Suprapubic skin (tissue), 4 donors: ENCODE measurements around the gene INTS6. TPM values are rescaled to one million over a fixed set of nuclear protein-coding genes. Genes with fewer than 3 reads are reported as not detected.

ENCODE experiments used
- DNase-seq, 2 donors: peaks; one replicate each; pipeline ENCODE4 v3.0.0-alpha.2; 2019; ENCODE audit warnings: low spot score in 2 of 2
- H3K27ac ChIP-seq: fragments of 200-600 bp; sonication (generic); one replicate; pipeline ENCODE4 v1.5.1; 2019
- H3K27me3 ChIP-seq: fragments of 200-600 bp; sonication (generic); one replicate; pipeline ENCODE4 v1.5.1; 2019
- H3K36me3 ChIP-seq: fragments of 200-600 bp; sonication (generic); one replicate; pipeline ENCODE4 v1.5.1; 2019
- H3K4me1 ChIP-seq: fragments of 200-600 bp; sonication (generic); one replicate; pipeline ENCODE4 v1.5.1; 2019
- H3K4me3 ChIP-seq: fragments of 200-600 bp; sonication (generic); one replicate; pipeline ENCODE4 v1.5.1; 2019; ENCODE audit warnings: mild to moderate bottlenecking
- H3K9me3 ChIP-seq: fragments of 200-600 bp; sonication (generic); one replicate; pipeline ENCODE4 v1.5.1; 2019
- EP300 ChIP-seq: sonication (generic); formaldehyde crosslinking; IDR thresholded peaks from one replicate; pipeline ENCODE4 v1.6.1; 2017; ENCODE audit warnings: antibody characterized with exemption
- POLR2A ChIP-seq, 2 donors: fragments of 450-650 bp; IDR thresholded peaks; one replicate each; pipeline ENCODE4 v1.6.1; 2017; ENCODE audit warnings: antibody characterized with exemption in 2 of 2, mild to moderate bottlenecking in 2 of 2, moderate library complexity in 2 of 2
- POLR2AphosphoS5 ChIP-seq, 3 donors: sonication (generic); formaldehyde crosslinking; IDR thresholded peaks; one replicate each; pipeline ENCODE4 v1.6.1; 2017; ENCODE audit warnings: antibody characterized with exemption in 3 of 3
- WGBS: methylation state at CpG from one replicate; pipeline ENCODE4 v1.1.5; 2018; 5-methylcytosine and 5-hydroxymethylcytosine counted together
- total RNA-seq, 4 donors: library from RNA; depleted of rRNA; stranded (reverse); fragments of >200 nt; gene quantifications; one replicate each; pipeline ENCODE4 v1.1.0, GENCODE V29; 2016
- TF ChIP-seq, protein P1 (sequence below), 2 donors: fragments of 200-600 bp in 1 of 2; fragments of 450-650 bp in 1 of 2; sonication (generic) in 1 of 2; IDR thresholded peaks; one replicate each; pipeline ENCODE4 v1.5.1; 2016 to 2019; ENCODE audit warnings: antibody characterized with exemption in 2 of 2, mild to moderate bottlenecking in 1 of 2, moderate library complexity in 1 of 2

Gene INTS6
- total RNA-seq, 4 donors from 2014 or later, result 30.7 to 48.5 (median 41.5) TPM

DNA sequence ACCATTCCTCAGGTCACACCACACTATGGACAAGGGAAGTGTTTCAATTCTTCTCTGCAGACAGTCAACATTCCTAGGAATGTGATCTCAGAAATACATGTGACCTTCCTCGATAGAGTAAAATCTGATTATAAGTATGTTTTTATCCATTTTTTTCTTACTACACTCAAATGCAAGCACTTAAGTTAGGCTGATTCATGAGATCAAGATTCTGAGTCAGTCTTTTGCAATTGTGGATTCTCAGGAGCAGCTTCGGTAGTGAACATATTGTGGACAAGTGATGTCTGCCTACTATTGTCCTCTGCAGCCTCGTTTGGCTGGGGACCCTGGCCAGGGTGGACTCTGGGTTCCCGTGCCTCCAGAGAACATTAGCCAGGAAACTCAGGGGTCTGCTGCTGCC is 110.1 kb downstream of the INTS6 start:
- Histone ChIP-seq H3K27me3 (no peaks in the 10 kb centered on the region), H3K36me3 (no peaks in the 10 kb centered on the region), H3K4me1 (no peaks in the 10 kb centered on the region), H3K27ac (no peak overlapping the region), H3K4me3 (no peak overlapping the region), H3K9me3 (no peaks in the 10 kb centered on the region)
- TF ChIP-seq EP300 (no peak), POLR2A (IDR thresholded peaks at IDR 0.05) (no peak)
- DNase-seq, result no peak
- 71% methylated on average over 4 of the region's 4 CpGs for WGBS

DNA sequence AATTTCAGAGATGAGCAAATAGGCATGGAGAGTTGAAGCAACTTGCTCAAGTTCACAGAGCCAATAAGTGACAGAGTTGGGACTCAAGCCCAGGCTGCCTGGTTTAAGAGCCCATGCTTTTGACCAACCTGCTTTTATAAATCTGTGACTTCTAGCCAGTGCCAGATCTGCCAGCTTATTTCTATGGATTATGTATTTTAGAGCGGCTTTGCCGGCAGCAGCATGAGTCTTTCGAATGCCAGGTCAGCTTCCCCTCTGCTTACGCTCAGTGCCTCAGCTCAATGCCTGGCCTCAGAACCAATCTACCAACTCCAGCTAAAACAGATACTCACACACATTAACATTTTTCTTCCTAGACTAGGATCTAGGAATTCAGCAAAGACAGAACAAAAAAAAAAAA is 111.0 kb downstream of the INTS6 start:
- 98% methylated on average over 4 of the region's 4 CpGs for WGBS

DNA sequence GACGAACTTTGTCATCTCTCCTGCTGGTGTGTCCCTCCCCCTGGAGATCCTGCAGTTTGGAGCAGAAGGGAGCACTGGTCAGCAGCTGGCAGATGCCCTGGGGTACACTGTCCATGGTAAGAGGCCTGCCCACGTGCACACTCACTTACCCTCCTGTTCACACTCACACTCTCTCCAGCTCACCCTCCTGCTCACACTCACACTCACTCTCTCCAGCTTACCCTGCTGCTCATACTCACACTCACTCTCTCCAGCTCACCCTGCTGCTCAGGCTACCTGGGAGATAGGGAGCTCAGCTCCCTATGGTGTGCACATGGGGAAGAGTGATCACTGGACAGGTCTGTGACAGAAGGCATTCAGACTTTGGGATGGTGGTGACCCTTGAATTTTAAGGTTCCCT is 111.6 kb downstream of the INTS6 start:
- H3K4me1 ChIP-seq, result no peaks in the 10 kb centered on the region
- 90% methylated on average over 2 of the region's 2 CpGs for WGBS
- no peak for TF ChIP-seq POLR2AphosphoS5 (IDR thresholded peaks at IDR 0.05)
- TF ChIP-seq, protein P1, sequence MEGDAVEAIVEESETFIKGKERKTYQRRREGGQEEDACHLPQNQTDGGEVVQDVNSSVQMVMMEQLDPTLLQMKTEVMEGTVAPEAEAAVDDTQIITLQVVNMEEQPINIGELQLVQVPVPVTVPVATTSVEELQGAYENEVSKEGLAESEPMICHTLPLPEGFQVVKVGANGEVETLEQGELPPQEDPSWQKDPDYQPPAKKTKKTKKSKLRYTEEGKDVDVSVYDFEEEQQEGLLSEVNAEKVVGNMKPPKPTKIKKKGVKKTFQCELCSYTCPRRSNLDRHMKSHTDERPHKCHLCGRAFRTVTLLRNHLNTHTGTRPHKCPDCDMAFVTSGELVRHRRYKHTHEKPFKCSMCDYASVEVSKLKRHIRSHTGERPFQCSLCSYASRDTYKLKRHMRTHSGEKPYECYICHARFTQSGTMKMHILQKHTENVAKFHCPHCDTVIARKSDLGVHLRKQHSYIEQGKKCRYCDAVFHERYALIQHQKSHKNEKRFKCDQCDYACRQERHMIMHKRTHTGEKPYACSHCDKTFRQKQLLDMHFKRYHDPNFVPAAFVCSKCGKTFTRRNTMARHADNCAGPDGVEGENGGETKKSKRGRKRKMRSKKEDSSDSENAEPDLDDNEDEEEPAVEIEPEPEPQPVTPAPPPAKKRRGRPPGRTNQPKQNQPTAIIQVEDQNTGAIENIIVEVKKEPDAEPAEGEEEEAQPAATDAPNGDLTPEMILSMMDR (IDR thresholded peaks at IDR 0.05), result no peak
- no peak for TF ChIP-seq POLR2A (IDR thresholded peaks at IDR 0.05)
- TF ChIP-seq EP300, result no peak
- H3K9me3 ChIP-seq, result no peaks in the 10 kb centered on the region
- H3K27me3 ChIP-seq, result no peaks in the 10 kb centered on the region
- no peak overlapping the region for H3K4me3 ChIP-seq
- DNase-seq, result no peak
- H3K27ac ChIP-seq, result no peak overlapping the region
- no peaks in the 10 kb centered on the region for H3K36me3 ChIP-seq

More for the DNA sequence above, 111.0 kb downstream of the INTS6 start:
- no peak overlapping the region for H3K4me3 ChIP-seq
- no peak overlapping the region for H3K27ac ChIP-seq
- H3K9me3 ChIP-seq, result no peaks in the 10 kb centered on the region
- H3K36me3 ChIP-seq, result no peaks in the 10 kb centered on the region
- no peaks in the 10 kb centered on the region for H3K27me3 ChIP-seq
- TF ChIP-seq POLR2A (IDR thresholded peaks at IDR 0.05) (no peak), POLR2AphosphoS5 (IDR thresholded peaks at IDR 0.05) (no peak), EP300 (no peak)
- TF ChIP-seq, protein P1 (IDR thresholded peaks at IDR 0.05), result no peak
- no peak for DNase-seq
- H3K4me1 ChIP-seq, result no peaks in the 10 kb centered on the region

DNA sequence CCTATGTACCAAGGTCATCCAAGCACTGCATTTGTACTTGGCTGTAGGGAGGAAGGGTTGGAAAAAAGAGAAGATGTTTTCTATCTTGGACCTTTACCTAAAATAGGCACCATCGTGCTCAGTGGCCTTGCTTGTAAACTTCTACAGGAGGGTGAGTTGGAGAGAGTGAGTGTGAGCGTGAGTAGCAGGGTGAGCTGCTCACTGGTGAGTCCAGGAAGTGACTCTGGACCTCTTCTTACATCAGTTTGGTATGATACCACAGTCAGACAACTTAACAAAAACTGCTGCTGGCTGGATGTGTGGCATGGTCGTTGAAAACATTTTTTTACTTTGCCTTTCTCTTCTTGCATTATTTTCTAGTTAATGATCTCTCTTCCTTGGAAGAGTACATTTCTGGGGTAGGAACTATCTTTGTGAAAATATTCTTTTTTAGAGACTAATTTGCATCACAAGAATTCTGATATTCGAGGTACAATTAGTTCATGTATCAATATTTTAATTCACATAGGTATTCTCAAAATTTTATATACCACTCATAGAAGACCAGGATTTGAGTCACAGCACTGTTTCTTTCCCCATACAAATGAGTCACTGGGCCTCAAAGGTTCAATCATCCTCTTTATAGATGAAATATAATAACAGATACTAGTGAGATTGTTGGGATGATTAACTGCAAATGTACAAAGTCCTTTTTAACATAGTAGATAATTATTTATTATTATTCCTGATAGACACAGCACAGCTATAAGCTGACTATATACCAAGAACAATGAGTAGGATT is 112.7 kb downstream of the INTS6 start:
- H3K9me3 ChIP-seq, result no peaks in the 10 kb centered on the region
- TF ChIP-seq POLR2A (IDR thresholded peaks at IDR 0.05), result no peak
- TF ChIP-seq POLR2AphosphoS5 (IDR thresholded peaks at IDR 0.05), result no peak
- TF ChIP-seq EP300, result no peak
- TF ChIP-seq, protein P1 (IDR thresholded peaks at IDR 0.05), result no peak
- H3K36me3 ChIP-seq, result no peaks in the 10 kb centered on the region
- no peak overlapping the region for H3K27ac ChIP-seq
- H3K27me3 ChIP-seq, result no peaks in the 10 kb centered on the region
- H3K4me3 ChIP-seq, result no peak overlapping the region
- no peaks in the 10 kb centered on the region for H3K4me1 ChIP-seq
- WGBS, result 80% methylated on average over 4 of the region's 4 CpGs
- no peak for DNase-seq

DNA sequence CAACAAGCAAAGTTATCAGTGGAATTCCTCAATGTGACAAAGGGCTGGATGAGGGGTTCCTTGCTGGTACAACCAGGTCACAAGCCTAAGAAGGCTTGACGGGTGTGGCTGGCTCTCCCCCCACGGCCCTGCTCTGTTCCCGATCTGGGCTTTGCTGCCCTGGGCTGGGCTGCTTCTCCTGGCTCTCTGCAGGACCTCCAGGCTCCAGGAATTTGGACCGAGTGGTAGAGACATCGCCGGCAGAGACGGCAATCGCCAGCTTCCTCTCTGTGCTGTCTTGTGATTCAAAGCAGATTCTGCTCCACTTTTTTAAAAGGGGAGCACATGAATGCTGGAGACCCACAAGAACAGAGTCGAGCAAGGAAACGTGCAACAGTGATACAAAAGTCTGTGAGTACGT is 113.5 kb downstream of the INTS6 start, which contains the start of gene SERPINE3:
SERPINE3 (plus strand) TSS at position 338 of the 400 bp plus-strand sequence. CDS start 1,401 bp downstream, outside the sequence.
- no peak within 1 kb of the TSS for H3K27ac ChIP-seq
- no peak within 1 kb of the TSS for H3K4me3 ChIP-seq
- no peaks in the 10 kb centered on the region for H3K9me3 ChIP-seq
- TF ChIP-seq EP300 (no peak), POLR2AphosphoS5 (IDR thresholded peaks at IDR 0.05) (no peak), POLR2A (IDR thresholded peaks at IDR 0.05) (no peak)
- TF ChIP-seq, protein P1 (IDR thresholded peaks at IDR 0.05), result no peak
- H3K27me3 ChIP-seq, result no peaks in the 10 kb centered on the region
- WGBS, result 86% methylated on average over 11 of the region's 11 CpGs
- no peak for DNase-seq
- no peaks in the 10 kb centered on the region for H3K36me3 ChIP-seq
- no peaks in the 10 kb centered on the region for H3K4me1 ChIP-seq
